ENCODE results near the gene SH3PXD2B. TPM values are rescaled to one million over a fixed set of nuclear protein-coding genes. Genes with fewer than 3 reads are reported as not detected.

The SH3PXD2B gene
- 15.3 to 20.0 TPM (median 18.8 TPM) in 5 replicates for total RNA-seq (2022; extraction: Qiagen RNA extraction)

DNA sequence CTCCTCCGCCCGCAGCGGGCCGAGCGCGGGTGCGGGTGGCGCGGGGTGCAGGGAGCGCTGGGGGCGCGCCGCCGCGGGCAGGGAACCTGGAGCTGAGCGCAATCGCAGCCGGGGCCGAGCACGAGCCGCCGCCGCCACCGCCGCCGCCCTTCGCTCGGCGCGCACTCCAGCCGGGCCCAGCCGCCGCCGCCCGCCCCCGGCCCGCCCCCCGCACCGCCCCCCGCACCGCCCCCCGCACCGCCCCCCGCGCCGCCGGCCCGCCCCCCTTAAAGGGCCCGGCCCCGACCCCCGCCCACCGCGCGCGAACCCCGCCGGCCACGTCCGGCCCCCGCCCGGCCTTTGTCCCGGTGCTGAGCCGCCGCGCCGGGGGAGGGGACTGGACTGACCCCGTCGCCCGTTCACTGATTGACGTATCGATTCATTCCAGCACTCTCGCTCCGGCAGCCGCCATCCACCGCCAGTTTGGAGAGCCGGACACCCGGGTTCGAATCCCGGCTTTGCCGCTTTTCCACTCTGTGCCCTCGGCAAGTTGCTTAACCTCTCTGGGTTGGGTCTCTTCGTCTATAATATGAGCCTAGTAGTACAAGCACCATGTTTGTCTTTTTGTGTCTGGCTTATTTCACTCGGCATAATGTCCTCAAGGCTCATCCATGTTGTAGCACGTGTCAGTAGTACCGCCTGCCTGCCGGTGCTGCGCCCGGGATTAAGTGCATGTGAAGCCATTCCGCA lies at the start of gene SH3PXD2B:
Gene SH3PXD2B, minus strand, starts transcription at position 168 of the 729 bp plus-strand sequence. CDS start 173 bp downstream, outside the sequence.

GRCh38 chr5:172283020-172283861 lies 171.1 kb downstream of the SH3PXD2B start, which contains the start of gene UBTD2:
UBTD2 (minus strand) TSS chr5:172283764; CDS start chr5:172283665, 99 bp downstream.

Other genes with a start within 250 kb of the SH3PXD2B start
- gene UBTD2, start 170.8 kb downstream of the SH3PXD2B start, total RNA-seq (2022; extraction: Qiagen RNA extraction) = 12.3 to 18.4 TPM (median 15.1 TPM) in 5 replicates
- gene NEURL1B, start 186.7 kb upstream of the SH3PXD2B start, total RNA-seq (2022; extraction: Qiagen RNA extraction) = 7.0 to 10.4 TPM (median 9.4 TPM) in 5 replicates

All from A549 treated with Hydrocortisone at 1 μM for 4 hours (cell line).